HEK293 (cell line): Measurements from ENCODE around the gene CBX8.
A peak's percentile ranks its signal among the peaks of the same experiment; 100 is the strongest.

ENCODE experiments used
- CTCF ChIA-PET: fragments of 350-600 bp; formaldehyde crosslinking; extraction: SDS; loops from one replicate; lab custom pipeline; 2021; ENCODE audit warnings: antibody characterized with exemption; lab: Yijun Ruan, JAX
- POLR2A ChIA-PET: fragments of 300-600 bp; formaldehyde crosslinking; extraction: SDS; loops from one replicate; lab custom pipeline; 2020; ENCODE audit warnings: antibody characterized with exemption, inconsistent platforms; lab: Yijun Ruan, JAX
- H3K27ac ChIP-seq: fragments of 200-500 bp; sonication (Bioruptor generic); 2 replicates; pipeline ENCODE4 v1.5.1; 2014; ENCODE audit warnings: low read depth, low read length, control low read depth, inconsistent platforms; ENCODE audit errors: extremely low read depth
- H3K36me3 ChIP-seq, 2 experiments: fragments of 200-500 bp in 1 of 2; sonication (Bioruptor generic) in 1 of 2; 1 replicate in 1 of 2; 2 replicates in 1 of 2; pipeline ENCODE4 v1.5.1; 2014 to 2017; ENCODE audit warnings: inconsistent platforms in 2 of 2, low read length in 2 of 2; ENCODE audit not compliant: control insufficient read depth in 2 of 2, insufficient read depth in 1 of 2
- H3K4me1 ChIP-seq: fragments of 200-500 bp; sonication (Bioruptor generic); 2 replicates; pipeline ENCODE4 v1.5.1; 2014; ENCODE audit warnings: mild to moderate bottlenecking, low read length, inconsistent platforms; ENCODE audit not compliant: control insufficient read depth, insufficient read depth
- H3K4me3 ChIP-seq: 2 replicates; pipeline ENCODE4 v1.5.1; 2011; ENCODE audit warnings: low read depth, mild to moderate bottlenecking, control low read depth, low read length, moderate library complexity
- H3K9me3 ChIP-seq: fragments of 200-500 bp; sonication (Bioruptor generic); 2 replicates; pipeline ENCODE4 v1.5.1; 2014; ENCODE audit warnings: low read depth, low read length, inconsistent platforms; ENCODE audit not compliant: control insufficient read depth, insufficient read depth
- HOXC10 ChIP-seq: sonication (generic); formaldehyde crosslinking; IDR thresholded peaks from 2 replicates; pipeline ENCODE4 v1.8.1; 2023; ENCODE audit warnings: mild to moderate bottlenecking, missing genetic modification reagents
- KLF9 ChIP-seq: fragments of 450-650 bp; formaldehyde crosslinking; IDR thresholded peaks from 2 replicates; pipeline ENCODE4 v1.5.1; 2016; ENCODE audit warnings: missing biosample characterization, missing genetic modification characterization, low read depth
- PBX3 ChIP-seq: sonication (generic); formaldehyde crosslinking; IDR thresholded peaks from 2 replicates; pipeline ENCODE4 v1.8.1; 2022; ENCODE audit warnings: mild to moderate bottlenecking, moderate library complexity, missing genetic modification reagents
- REPIN1 ChIP-seq: fragments of 450-650 bp; formaldehyde crosslinking; IDR thresholded peaks from 2 replicates; pipeline ENCODE4 v1.5.1; 2017; ENCODE audit warnings: missing biosample characterization, missing genetic modification characterization, low read depth
- SP2 ChIP-seq: fragments of 450-650 bp; formaldehyde crosslinking; IDR thresholded peaks from 2 replicates; pipeline ENCODE4 v1.5.1; 2016; ENCODE audit warnings: missing biosample characterization, missing genetic modification characterization
- TSHZ1 ChIP-seq: fragments of 450-650 bp; formaldehyde crosslinking; IDR thresholded peaks from 2 replicates; pipeline ENCODE4 v1.5.1; 2016; ENCODE audit warnings: missing biosample characterization, missing genetic modification characterization, borderline replicate concordance
- ZBTB17 ChIP-seq: fragments of 450-650 bp; formaldehyde crosslinking; IDR thresholded peaks from 2 replicates; pipeline ENCODE4 v1.5.1; 2016; ENCODE audit warnings: missing biosample characterization, missing genetic modification characterization
- ZBTB44 ChIP-seq: fragments of 450-650 bp; IDR thresholded peaks from 2 replicates; pipeline ENCODE4 v1.5.1; 2018; ENCODE audit warnings: missing biosample characterization, mild to moderate bottlenecking, missing genetic modification characterization
- ZFP3 ChIP-seq: fragments of 450-650 bp; formaldehyde crosslinking; IDR thresholded peaks from 2 replicates; pipeline ENCODE4 v1.5.1; 2016; ENCODE audit warnings: low read depth, missing biosample characterization, missing genetic modification characterization
- ZIC2 ChIP-seq: fragments of 450-650 bp; formaldehyde crosslinking; IDR thresholded peaks from 2 replicates; pipeline ENCODE4 v1.5.1; 2016; ENCODE audit warnings: missing biosample characterization, missing genetic modification characterization
- ZNF112 ChIP-seq: fragments of 450-650 bp; formaldehyde crosslinking; IDR thresholded peaks from 2 replicates; pipeline ENCODE4 v1.5.0; 2017; ENCODE audit warnings: missing biosample characterization, missing genetic modification characterization
- ZNF146 ChIP-seq: fragments of 450-650 bp; formaldehyde crosslinking; IDR thresholded peaks from 2 replicates; pipeline ENCODE4 v1.5.1; 2016; ENCODE audit warnings: missing biosample characterization, missing genetic modification characterization
- ZNF214 ChIP-seq: fragments of 450-650 bp; formaldehyde crosslinking; IDR thresholded peaks from 2 replicates; pipeline ENCODE4 v1.5.1; 2017; ENCODE audit warnings: missing biosample characterization, mild to moderate bottlenecking, missing genetic modification characterization, borderline replicate concordance
- ZNF280D ChIP-seq: fragments of 450-650 bp; formaldehyde crosslinking; IDR thresholded peaks from 2 replicates; pipeline ENCODE4 v1.5.1; 2016; ENCODE audit warnings: missing biosample characterization, missing genetic modification characterization
- ZNF324 ChIP-seq: fragments of 450-650 bp; formaldehyde crosslinking; IDR thresholded peaks from 2 replicates; pipeline ENCODE4 v1.5.1; 2016; ENCODE audit warnings: missing biosample characterization, missing genetic modification characterization
- ZNF391 ChIP-seq: fragments of 450-650 bp; formaldehyde crosslinking; IDR thresholded peaks from 2 replicates; pipeline ENCODE4 v1.5.1; 2016; ENCODE audit warnings: low read depth, missing biosample characterization, missing genetic modification characterization, borderline replicate concordance
- ZNF449 ChIP-seq: fragments of 450-650 bp; formaldehyde crosslinking; IDR thresholded peaks from 2 replicates; pipeline ENCODE4 v1.5.1; 2017; ENCODE audit warnings: missing biosample characterization, mild to moderate bottlenecking, missing genetic modification characterization, moderate library complexity
- ZNF521 ChIP-seq: fragments of 450-650 bp; formaldehyde crosslinking; IDR thresholded peaks from 2 replicates; pipeline ENCODE4 v1.5.1; 2017; ENCODE audit warnings: missing biosample characterization, mild to moderate bottlenecking, missing genetic modification characterization
- ZNF560 ChIP-seq: fragments of 450-650 bp; formaldehyde crosslinking; IDR thresholded peaks from 2 replicates; pipeline ENCODE4 v1.5.1; 2017; ENCODE audit warnings: missing biosample characterization, missing genetic modification characterization, borderline replicate concordance
- ZNF561 ChIP-seq: fragments of 450-650 bp; IDR thresholded peaks from 2 replicates; pipeline ENCODE4 v1.5.1; 2018; ENCODE audit warnings: missing biosample characterization, missing genetic modification characterization, borderline replicate concordance
- ZNF658 ChIP-seq: fragments of 450-650 bp; formaldehyde crosslinking; IDR thresholded peaks from 2 replicates; pipeline ENCODE4; 2016; ENCODE audit warnings: missing biosample characterization, missing genetic modification characterization
- ZNF785 ChIP-seq: fragments of 450-650 bp; formaldehyde crosslinking; IDR thresholded peaks from 2 replicates; pipeline ENCODE4 v1.5.1; 2016; ENCODE audit warnings: missing biosample characterization, missing genetic modification characterization
- ZNF830 ChIP-seq: fragments of 450-650 bp; IDR thresholded peaks from 2 replicates; pipeline ENCODE4 v1.5.0; 2018; ENCODE audit warnings: missing biosample characterization, missing genetic modification characterization, low read depth, mild to moderate bottlenecking, moderate library complexity
- ZSCAN16 ChIP-seq: fragments of 450-650 bp; formaldehyde crosslinking; IDR thresholded peaks from 2 replicates; pipeline ENCODE4 v1.5.1; 2016; ENCODE audit warnings: missing biosample characterization, missing genetic modification characterization
- ZXDB ChIP-seq: fragments of 450-650 bp; formaldehyde crosslinking; IDR thresholded peaks from 2 replicates; pipeline ENCODE4 v1.5.1; 2016; ENCODE audit warnings: missing biosample characterization, missing genetic modification characterization

The CBX8 gene

GRCh38 chr17:79838522-79839274 lies 41.8 kb upstream of the CBX8 start (continued):
- TF ChIP-seq ZNF449 (tag by site-specific recombination) (no peak), ZXDB (tag by site-specific recombination) (no peak; the same call in 1 of the 2 replicates), ZNF214 (no peak), ZNF146 (tag by site-specific recombination) (no peak), HOXC10 (no peak), ZIC2 (no peak), KLF9 (tag by site-specific recombination) (no peak), ZBTB17 (tag by site-specific recombination) (no peak), ZNF561 (tag by site-specific recombination) (peak; percentile 40; the same call in 1 of the 2 replicates), ZNF280D (no peak), PBX3 (no peak; the same call in 1 of the 2 replicates), ZNF391 (tag by site-specific recombination) (no peak), ZNF521 (no peak), ZNF324 (tag by site-specific recombination) (no peak), SP2 (tag by site-specific recombination) (peak; percentile 61), ZNF112 (tag by site-specific recombination) (no peak)
- TF ChIP-seq, all 188 proteins: peak for 24

GRCh38 chr17:79837888-79838521 lies 41.1 kb upstream of the CBX8 start:
- CTCF ChIA-PET = interaction anchor here (0.9 kb wide), 1 partner anchor 30 kb away, joined by 4 read pairs; no protein-coding TSS in a partner anchor
- no peak for TF ChIP-seq ZNF560 (tag by site-specific recombination)
- no peak for TF ChIP-seq ZNF830 (tag by site-specific recombination)
- no peak for TF ChIP-seq REPIN1 (tag by site-specific recombination)
- peak; percentile 9; the same call in 1 of the 2 replicates for TF ChIP-seq ZFP3 (tag by site-specific recombination)
- TF ChIP-seq ZBTB44 = no peak
- no peak for TF ChIP-seq TSHZ1 (tag by site-specific recombination)
- TF ChIP-seq ZNF785 (tag by site-specific recombination) = no peak
- no peak for TF ChIP-seq ZSCAN16 (tag by site-specific recombination)
- TF ChIP-seq ZNF658 (tag by site-specific recombination) = no peak

More at GRCh38 chr17:79837888-79838521, 41.1 kb upstream of the CBX8 start:
- H3K9me3 ChIP-seq = no peaks in the 10 kb centered on the region
- H3K27ac ChIP-seq = peak overlapping the region; percentile 81
- H3K36me3 ChIP-seq = peaks cover 0 to 39% of the 10 kb centered on the region in 2 experiments; a peak in 1 of 3 replicates
- peak overlapping the region; percentile 74 for H3K4me3 ChIP-seq
- POLR2A ChIA-PET = interaction anchor here (0.5 to 4.0 kb wide), 20 partner anchors 9 to 310 kb away, joined by 3 to 74 read pairs (median 10); partner anchors contain the start of gene CBX8
- H3K4me1 ChIP-seq = peaks cover 23% of the 10 kb centered on the region
